Epithelial cell of proximal tubule (primary cell): ENCODE measurements around the gene SH3PXD2B. TPM values are rescaled to one million over a fixed set of nuclear protein-coding genes. Genes with fewer than 3 reads are reported as not detected.
"Not testable (repeated sequence)": the region's sequence is repeated elsewhere in the genome, so short reads cannot be mapped to it uniquely, and the experiment has no call there.

Source experiments
- DNase-seq: peaks from one replicate; pipeline ENCODE4 v3.0.0-alpha.2; 2011; ENCODE audit warnings: low read depth
- H3K4me3 ChIP-seq: 2 replicates; pipeline ENCODE4 v1.5.1; 2011; ENCODE audit warnings: low read depth, mild to moderate bottlenecking, low read length
- total RNA-seq: library from RNA; depleted of rRNA; stranded (reverse); fragments of >200 nt; gene quantifications from 2 replicates; pipeline ENCODE4 v1.2.3, GENCODE V29; 2015
- TF ChIP-seq, protein P1 (sequence below): conservative IDR thresholded peaks from 2 replicates; pipeline ENCODE4 v1.5.1; 2012; ENCODE audit warnings: low read depth, mild to moderate bottlenecking, low read length

SH3PXD2B gene
- total RNA-seq, 1 donor from 2014 or later, result 23.7 TPM

DNA sequence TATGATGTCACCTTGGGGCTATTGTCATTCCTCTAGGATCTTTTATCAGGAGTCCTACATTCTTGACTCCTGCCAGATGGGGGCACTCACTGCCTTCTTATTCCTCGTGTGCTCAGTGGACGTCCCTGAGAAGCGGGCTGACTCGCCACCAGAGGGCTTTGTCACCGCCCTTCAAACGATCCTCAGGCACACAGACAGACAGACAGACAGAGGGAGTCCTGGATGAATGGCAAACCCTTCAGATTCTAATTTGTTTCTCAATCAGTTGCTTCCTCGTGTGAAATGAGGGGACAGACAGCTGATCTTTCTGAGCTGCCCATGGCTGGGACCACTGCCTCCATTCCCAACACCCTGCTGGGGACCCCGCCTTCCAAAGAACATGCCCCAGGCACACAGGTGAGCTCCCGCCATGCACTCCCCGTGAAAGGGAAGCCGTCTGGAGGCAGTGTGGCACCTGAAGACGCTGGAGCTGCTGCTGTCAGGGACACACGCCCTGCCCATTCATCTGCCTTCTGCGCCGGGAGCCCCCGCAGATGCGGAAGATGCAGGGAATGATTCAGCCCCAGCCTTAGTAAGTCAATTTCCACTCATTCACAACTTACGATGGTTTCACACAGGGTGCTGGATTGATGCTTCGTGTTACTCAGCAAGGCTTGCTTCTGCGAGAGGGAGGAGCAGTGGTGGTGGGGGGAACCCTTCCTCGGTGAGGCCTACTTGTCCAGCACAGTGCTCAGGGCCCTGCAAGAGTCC, 24.9 kb upstream of the SH3PXD2B start:
- TF ChIP-seq, protein P1, sequence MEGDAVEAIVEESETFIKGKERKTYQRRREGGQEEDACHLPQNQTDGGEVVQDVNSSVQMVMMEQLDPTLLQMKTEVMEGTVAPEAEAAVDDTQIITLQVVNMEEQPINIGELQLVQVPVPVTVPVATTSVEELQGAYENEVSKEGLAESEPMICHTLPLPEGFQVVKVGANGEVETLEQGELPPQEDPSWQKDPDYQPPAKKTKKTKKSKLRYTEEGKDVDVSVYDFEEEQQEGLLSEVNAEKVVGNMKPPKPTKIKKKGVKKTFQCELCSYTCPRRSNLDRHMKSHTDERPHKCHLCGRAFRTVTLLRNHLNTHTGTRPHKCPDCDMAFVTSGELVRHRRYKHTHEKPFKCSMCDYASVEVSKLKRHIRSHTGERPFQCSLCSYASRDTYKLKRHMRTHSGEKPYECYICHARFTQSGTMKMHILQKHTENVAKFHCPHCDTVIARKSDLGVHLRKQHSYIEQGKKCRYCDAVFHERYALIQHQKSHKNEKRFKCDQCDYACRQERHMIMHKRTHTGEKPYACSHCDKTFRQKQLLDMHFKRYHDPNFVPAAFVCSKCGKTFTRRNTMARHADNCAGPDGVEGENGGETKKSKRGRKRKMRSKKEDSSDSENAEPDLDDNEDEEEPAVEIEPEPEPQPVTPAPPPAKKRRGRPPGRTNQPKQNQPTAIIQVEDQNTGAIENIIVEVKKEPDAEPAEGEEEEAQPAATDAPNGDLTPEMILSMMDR, result peak; percentile 82
- peak; percentile 38 for DNase-seq
- no peak overlapping the region for H3K4me3 ChIP-seq

DNA sequence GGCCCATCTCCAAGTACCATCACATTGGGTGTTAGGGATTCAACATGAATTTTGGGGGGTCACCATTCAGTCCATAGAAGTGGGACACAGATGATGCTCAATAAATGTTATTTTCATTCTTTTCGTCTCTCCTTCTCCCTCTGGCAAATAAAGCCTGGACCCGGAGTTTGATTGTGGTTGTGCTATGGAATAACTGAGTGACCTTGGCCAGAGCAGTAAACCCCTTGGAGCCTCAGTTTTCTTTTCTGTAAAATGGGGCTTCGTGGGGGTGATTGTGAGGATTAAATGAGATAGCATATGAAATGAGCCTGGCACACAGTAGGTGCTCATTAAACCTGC, 24.3 kb upstream of the SH3PXD2B start:
- DNase-seq, H3K4me3 ChIP-seq: not testable (repeated sequence)

DNA sequence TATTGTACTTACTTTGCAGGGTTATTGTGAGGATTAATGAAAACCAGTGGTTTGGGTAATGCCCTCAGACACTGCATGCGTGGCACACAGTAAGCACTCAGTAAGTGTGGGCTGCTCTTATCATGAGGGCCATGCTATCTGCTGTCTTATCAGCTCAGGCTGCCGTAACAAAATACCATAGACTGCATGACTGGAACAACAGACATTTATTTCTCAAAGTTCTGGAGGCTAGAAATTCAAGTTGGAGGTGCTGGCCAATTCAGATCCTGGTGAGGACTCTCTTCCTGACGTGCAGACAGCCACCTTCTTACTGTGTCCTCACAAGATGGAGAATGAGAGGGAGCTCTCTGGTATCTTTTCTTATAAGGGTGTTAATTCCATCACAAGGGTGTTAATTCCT, 23.9 kb upstream of the SH3PXD2B start:
- no peak for DNase-seq
- TF ChIP-seq, protein P1, result no peak

DNA sequence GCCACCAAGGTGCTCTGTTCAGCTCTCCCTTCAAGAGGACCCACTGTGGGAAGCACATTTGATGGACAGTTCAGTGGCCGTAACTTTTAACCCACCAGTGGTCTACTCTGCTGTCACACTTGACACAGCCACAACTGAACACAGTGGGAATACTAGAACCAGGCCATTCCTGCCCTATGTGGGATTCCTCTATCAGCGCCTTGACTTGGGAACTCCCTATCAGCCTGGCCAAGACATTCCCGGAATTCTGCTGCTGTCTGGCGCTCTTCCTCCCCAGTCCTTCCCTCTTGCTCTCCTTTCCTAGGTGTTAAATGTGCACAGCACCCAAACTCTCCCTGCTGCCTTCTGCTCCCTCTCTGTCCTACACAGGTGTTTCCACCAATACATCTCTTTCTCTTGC, 23.1 kb upstream of the SH3PXD2B start:
- DNase-seq, result no peak
- no peak overlapping the region for H3K4me3 ChIP-seq
- TF ChIP-seq, protein P1, result no peak

More for the DNA sequence above, 23.9 kb upstream of the SH3PXD2B start:
- H3K4me3 ChIP-seq, result no peak overlapping the region

DNA sequence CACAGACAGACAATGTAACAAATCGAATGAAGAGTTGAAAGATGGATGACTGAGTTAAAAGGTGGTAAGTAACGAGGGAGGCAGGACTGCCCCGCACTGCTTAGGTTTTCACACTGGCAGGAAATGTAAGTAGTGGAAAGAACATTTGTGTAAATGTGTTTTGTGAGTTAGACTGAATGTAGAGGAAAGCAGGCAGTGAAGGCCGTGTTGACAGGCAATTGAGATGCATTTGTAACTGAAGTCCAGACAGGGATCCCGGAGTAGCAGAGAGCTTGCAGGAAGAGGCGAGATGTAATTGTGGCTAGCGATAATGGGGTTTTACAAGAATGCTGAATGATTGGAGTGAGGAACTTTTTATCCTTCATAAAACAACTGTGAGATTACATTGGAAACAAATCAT, 20.0 kb upstream of the SH3PXD2B start:
- TF ChIP-seq, protein P1, result no peak
- DNase-seq, result no peak
- H3K4me3 ChIP-seq, result no peak overlapping the region

DNA sequence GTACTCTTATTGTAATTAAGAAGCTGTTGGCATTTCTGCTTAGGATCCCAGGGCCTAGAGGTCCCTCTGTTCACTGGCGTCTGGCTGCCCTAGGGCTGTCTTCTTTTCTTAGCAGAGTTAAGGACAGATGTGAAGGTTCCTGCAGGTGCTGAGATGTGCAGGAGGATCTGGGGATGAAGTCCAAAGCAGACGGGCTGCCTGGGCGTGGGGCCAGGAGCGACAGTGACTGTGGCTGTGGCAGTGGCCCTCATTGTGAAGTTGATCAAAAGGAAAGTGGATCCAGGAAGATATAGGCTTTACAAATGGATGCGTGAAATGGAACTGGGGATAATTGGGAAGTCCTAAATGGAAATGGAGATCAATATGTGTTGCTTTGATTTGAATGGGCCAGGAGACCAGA, 19.1 kb upstream of the SH3PXD2B start:
- DNase-seq, result no peak
- no peak overlapping the region for H3K4me3 ChIP-seq
- TF ChIP-seq, protein P1, result no peak

DNA sequence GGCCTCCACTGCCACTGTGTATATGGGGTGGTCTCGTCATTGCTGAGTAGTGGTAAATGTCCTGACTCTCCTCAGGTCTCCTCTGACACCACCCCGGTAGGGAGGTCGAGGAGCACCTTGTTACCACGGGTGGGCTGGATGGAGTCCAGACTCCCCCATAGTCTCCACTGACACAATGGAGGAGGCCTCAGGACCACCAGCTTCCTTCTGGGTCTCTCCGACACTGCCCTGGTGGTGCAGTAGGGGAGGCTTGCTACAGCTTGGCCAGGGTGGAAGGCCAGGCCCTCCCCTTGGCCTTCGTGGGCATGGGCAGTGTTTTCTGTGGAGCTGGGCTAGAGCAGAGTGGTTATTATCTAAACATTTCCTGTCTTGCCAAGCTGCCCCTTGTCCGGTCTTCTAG, 15.4 kb upstream of the SH3PXD2B start:
- TF ChIP-seq, protein P1, result no peak
- H3K4me3 ChIP-seq, result no peak overlapping the region
- DNase-seq, result no peak
